ENCODE measurements around the gene RASGEF1C.

RASGEF1C gene

DNA sequence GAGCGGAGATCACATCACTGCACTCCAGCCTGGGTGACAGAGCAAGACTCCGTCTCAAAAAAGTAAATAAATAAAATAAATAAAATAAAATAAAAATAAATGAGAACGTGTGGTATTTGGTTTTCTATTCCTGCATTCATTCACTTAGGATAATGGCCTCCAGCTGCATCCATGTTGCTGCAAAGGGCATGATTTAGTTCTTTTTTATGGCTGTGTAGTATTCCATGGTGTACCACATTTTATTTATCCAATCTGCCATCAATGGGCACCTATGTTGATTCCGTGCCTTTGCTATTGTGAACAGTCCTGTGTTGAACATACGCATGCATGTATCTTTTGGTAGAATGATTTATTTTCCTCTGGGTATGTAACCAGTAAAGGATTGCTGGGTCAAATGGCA, 8.8 kb upstream of the RASGEF1C start:
- H3K4me3 ChIP-seq (ENCODE audit: low read depth, low read length) = no peak overlapping the region
- DNase-seq (ENCODE audit: low read depth) = no peak
- TF ChIP-seq, protein P1, sequence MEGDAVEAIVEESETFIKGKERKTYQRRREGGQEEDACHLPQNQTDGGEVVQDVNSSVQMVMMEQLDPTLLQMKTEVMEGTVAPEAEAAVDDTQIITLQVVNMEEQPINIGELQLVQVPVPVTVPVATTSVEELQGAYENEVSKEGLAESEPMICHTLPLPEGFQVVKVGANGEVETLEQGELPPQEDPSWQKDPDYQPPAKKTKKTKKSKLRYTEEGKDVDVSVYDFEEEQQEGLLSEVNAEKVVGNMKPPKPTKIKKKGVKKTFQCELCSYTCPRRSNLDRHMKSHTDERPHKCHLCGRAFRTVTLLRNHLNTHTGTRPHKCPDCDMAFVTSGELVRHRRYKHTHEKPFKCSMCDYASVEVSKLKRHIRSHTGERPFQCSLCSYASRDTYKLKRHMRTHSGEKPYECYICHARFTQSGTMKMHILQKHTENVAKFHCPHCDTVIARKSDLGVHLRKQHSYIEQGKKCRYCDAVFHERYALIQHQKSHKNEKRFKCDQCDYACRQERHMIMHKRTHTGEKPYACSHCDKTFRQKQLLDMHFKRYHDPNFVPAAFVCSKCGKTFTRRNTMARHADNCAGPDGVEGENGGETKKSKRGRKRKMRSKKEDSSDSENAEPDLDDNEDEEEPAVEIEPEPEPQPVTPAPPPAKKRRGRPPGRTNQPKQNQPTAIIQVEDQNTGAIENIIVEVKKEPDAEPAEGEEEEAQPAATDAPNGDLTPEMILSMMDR (IDR thresholded peaks at IDR 0.05; ENCODE audit: low read depth, low read length, missing control alignments) = no peak
- in situ Hi-C loops (cut with HindIII; ENCODE audit: low sequenced_read_pairs) = no loop called here

DNA sequence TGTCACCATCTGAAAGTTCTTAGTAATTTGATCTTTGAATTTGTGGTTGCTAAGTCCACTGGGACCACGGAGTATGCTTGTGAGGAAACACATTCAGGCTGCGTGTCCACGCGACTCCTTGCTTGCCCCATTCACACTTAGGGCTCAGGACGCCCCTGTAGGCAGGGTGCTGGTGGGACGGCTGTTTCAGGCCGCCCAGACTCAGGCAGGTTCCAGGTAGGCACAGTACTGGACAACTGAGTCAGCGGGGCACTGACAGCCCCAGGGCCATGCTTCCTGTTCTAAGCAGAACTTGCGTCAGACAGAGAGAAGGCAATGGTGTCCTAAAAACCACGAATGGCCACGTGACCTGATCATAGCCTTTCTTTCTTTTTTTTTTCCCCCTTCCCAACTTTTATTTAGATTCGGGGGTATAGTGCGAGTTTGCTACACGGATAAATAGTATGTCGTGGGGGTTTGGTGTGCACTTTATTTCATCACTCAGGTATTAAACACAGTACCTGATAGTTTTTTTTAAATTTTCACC, 7.7 kb upstream of the RASGEF1C start:
- DNase-seq (ENCODE audit: low read depth) = no peak
- H3K4me3 ChIP-seq (ENCODE audit: low read depth, low read length) = no peak overlapping the region
- in situ Hi-C loops (cut with HindIII; ENCODE audit: low sequenced_read_pairs) = no loop called here
- TF ChIP-seq, protein P1 (IDR thresholded peaks at IDR 0.05; ENCODE audit: low read depth, low read length, missing control alignments) = no peak

DNA sequence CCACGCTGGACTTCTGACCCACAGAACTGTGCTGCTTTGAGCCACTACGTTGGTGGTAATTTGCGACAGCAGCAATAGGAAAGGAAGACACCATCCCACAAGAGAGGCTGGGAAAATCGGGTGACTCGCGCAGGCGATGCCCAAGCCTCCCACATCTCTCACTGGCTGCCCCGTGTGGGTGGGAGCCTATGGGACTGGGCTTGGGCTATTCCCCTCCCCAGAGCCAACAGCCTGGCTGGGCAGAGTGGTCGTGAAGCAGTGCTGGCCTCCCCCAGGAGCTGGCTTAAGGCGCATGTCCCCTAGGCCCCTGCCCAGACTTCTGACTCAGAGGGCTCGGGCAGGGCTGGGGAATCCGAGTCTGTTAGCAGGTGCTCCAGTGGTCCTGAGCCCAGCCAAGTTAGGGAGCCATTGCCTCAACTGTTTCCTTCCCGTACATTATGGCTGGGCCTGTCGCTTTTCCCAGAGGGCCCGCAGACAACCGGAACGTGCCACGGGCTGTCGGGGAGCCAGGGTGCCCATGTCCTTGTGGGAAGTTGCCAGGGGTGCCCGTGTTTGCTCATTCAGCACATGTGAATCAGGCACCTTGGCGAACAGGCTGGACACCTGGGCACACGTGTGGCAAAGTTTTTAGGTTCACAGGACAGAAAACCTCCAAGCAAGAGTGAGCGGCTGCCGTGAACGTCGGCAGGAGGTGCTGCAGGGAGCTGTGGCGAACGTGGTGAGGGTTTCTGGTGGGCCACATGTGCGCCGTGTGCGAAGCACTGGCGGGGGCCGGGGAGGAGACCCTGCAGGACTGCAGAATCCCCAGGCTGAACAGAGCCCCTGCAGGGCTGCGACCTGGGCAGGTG, 7.0 kb upstream of the RASGEF1C start:
- H3K4me3 ChIP-seq (ENCODE audit: low read depth, low read length) = no peak overlapping the region
- in situ Hi-C loops (cut with HindIII; ENCODE audit: low sequenced_read_pairs) = no loop called here
- DNase-seq (ENCODE audit: low read depth) = no peak
- TF ChIP-seq, protein P1 (IDR thresholded peaks at IDR 0.05; ENCODE audit: low read depth, low read length, missing control alignments) = no peak

DNA sequence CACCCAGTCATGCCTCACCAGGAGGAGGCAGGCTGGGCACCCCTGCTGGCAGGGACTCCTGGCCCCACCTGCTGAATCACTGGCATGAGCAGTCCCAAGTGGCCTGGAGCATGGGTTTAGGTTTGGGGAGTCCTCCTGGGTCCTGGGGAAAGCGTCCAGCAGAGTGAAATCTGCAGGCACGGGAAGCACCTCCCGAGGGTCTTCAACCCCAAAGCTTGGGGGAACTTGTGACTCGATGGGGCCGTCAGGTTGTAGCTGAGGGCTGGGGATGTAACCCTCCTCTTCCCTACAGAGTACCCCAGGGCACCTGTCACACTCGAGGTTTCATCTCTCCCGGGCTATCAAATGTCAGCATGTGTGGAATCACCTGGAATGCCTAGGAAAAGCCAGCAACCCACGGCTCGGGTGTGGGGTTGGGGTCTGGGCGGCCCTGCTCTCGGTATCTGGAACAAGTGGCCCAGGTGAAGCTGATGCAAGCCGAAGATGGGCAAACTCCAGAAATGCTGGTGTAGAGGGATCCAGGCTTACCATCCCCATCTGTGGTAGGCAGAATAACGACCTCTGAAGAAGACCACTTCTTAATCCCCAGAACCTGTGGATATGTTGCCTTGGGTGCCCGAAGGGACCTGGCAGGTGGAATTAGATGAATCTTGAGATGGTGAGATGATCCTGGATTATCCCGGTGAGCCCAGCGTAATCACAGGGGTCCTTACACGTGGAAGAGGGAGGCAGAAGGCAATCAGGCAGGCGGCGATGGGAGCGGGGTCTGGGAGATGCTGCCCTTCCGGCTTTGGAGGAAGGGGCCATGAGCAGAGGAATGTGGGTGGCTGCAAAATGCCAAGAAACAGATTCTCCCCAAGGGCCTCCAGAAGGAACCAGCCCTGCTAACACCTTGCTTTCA, 6.1 kb upstream of the RASGEF1C start:
- DNase-seq (ENCODE audit: low read depth) = no peak
- in situ Hi-C loops (cut with HindIII; ENCODE audit: low sequenced_read_pairs) = no loop called here
- TF ChIP-seq, protein P1 (IDR thresholded peaks at IDR 0.05; ENCODE audit: low read depth, low read length, missing control alignments) = no peak
- no peak overlapping the region for H3K4me3 ChIP-seq (ENCODE audit: low read depth, low read length)

DNA sequence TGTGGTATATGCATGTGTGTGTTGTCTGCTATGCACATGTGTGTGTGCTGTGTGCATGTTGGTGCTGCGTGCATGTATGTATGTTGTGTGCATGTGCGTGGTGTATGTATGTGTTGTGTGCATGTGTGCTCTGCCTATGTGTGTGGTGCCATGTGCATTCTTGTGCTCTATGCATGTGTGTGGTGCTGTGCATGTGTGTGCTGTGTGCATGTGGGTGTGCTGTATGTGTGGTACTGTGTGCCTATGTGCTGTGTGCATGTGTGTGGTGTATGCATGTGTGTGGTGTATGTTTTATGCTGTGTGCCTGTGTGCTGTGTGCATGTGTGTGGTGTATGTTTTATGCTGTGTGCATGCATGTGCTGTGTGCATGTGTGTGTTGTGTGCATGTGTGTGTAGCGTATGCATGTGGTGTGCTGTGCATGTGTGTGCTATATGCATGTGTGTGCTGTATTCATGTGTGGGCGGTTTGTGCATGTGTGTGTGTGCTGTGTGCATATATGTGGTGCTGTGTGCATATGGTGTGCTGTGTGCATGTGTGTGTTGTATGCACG, 4.7 kb upstream of the RASGEF1C start:
- TF ChIP-seq, protein P1 (IDR thresholded peaks at IDR 0.05; ENCODE audit: low read depth, low read length, missing control alignments) = no peak
- in situ Hi-C loops (cut with HindIII; ENCODE audit: low sequenced_read_pairs) = no loop called here
- no peak overlapping the region for H3K4me3 ChIP-seq (ENCODE audit: low read depth, low read length)
- no peak for DNase-seq (ENCODE audit: low read depth)

DNA sequence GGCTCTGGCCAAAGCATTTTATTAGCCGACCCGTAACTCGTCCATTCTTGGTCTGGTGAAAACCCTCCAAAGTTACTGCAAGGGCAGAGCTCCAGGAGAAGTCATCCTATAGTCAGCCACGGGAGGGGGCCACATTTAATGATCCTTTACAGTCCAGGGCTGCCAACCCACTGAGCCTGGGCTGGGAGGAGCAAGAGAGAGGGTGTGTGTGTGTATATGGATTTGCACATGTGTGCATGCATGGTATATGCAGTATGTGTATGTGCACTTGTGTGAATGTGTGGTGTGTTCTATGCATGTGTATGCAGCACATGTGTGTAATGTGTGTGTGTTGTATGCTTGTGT, 4.2 kb upstream of the RASGEF1C start:
- H3K4me3 ChIP-seq (ENCODE audit: low read depth, low read length) = no peak overlapping the region
- in situ Hi-C loops (cut with HindIII; ENCODE audit: low sequenced_read_pairs) = no loop called here
- DNase-seq (ENCODE audit: low read depth) = no peak
- TF ChIP-seq, protein P1 (IDR thresholded peaks at IDR 0.05; ENCODE audit: low read depth, low read length, missing control alignments) = no peak

Data from astrocyte of the cerebellum (primary cell).